Tibial artery (tissue), 4 donors: ENCODE data around the gene MKRN2OS.

Source experiments
- DNase-seq, 2 donors: peaks; one replicate each; pipeline ENCODE4 v3.0.0-alpha.2; 2019
- H3K27ac ChIP-seq, 2 donors: fragments of 200-600 bp; sonication (generic) in 1 of 2; 1 replicate in 1 of 2; 2 replicates in 1 of 2; pipeline ENCODE4 v1.5.1; 2018 to 2019; ENCODE audit warnings: mild to moderate bottlenecking in 1 of 2
- H3K27me3 ChIP-seq, 2 donors: fragments of 200-600 bp; sonication (generic) in 1 of 2; one replicate each; pipeline versions ENCODE4 v1.5.1 to v1.6.0; 2016 to 2019
- H3K36me3 ChIP-seq, 3 donors: fragments of 200-600 bp; sonication (generic) in 2 of 3; one replicate each; pipeline ENCODE4 v1.5.1; 2016 to 2019; ENCODE audit warnings: mild to moderate bottlenecking in 2 of 3
- H3K4me1 ChIP-seq, 4 donors: fragments of 200-600 bp; sonication (generic) in 2 of 4; 1 replicate in 3 of 4; 2 replicates in 1 of 4; pipeline ENCODE4 v1.5.1; 2016 to 2019
- H3K4me3 ChIP-seq, 2 donors: fragments of 200-600 bp; sonication (generic) in 1 of 2; 1 replicate in 1 of 2; 2 replicates in 1 of 2; pipeline ENCODE4 v1.5.1; 2018 to 2019; ENCODE audit warnings: mild to moderate bottlenecking in 2 of 2
- H3K9me3 ChIP-seq, 3 donors: fragments of 200-600 bp; sonication (generic) in 1 of 3; one replicate each; pipeline ENCODE4 v1.5.1; 2016 to 2019
- CTCF ChIP-seq, 2 experiments: fragments of 200-600 bp in 1 of 2; fragments of 450-650 bp in 1 of 2; IDR thresholded peaks; one replicate each; pipeline ENCODE4 v1.5.1; 2017 to 2019; ENCODE audit warnings: antibody characterized with exemption in 2 of 2, mild to moderate bottlenecking in 1 of 2, moderate library complexity in 1 of 2
- intact Hi-C: fragments of 100-400 bp; cut with DNase I; formaldehyde crosslinking; loops from one replicate; pipeline ENCODE4 v1.15.0; 2023; ENCODE audit warnings: low total_unique reads

Gene MKRN2OS

GRCh38 chr3:12588039-12589009 is 43.0 kb upstream of the MKRN2OS start:
- H3K9me3 ChIP-seq, result no peaks in the 10 kb centered on the region
- peaks cover 0 to 5% (median 0%) of the 10 kb centered on the region in 4 donors for H3K4me1 ChIP-seq
- intact Hi-C loops, result no loop called here
- H3K4me3 ChIP-seq, result no peak overlapping the region
- TF ChIP-seq CTCF (IDR thresholded peaks at IDR 0.05), result no peak
- no peak overlapping the region for H3K27ac ChIP-seq
- DNase-seq, result no peak
- H3K27me3 ChIP-seq, result no peaks in the 10 kb centered on the region
- H3K36me3 ChIP-seq, result peaks cover 85 to 99% (median 93%) of the 10 kb centered on the region in 3 donors

- intact Hi-C loops, result no loop called here
- no peak overlapping the region for H3K27ac ChIP-seq
- H3K4me3 ChIP-seq, result no peak overlapping the region
- H3K9me3 ChIP-seq, result no peaks in the 10 kb centered on the region
- TF ChIP-seq CTCF (IDR thresholded peaks at IDR 0.05), result no peak
- no peaks in the 10 kb centered on the region for H3K27me3 ChIP-seq
- H3K36me3 ChIP-seq, result peaks cover 92 to 100% (median 96%) of the 10 kb centered on the region in 3 donors
- peaks cover 0 to 5% (median 0%) of the 10 kb centered on the region in 4 donors for H3K4me1 ChIP-seq
- DNase-seq, result no peak
These were observed 41.1 kb upstream of the MKRN2OS start for GRCh38 chr3:12586403-12586802.

GRCh38 chr3:12585970-12586369 is 40.7 kb upstream of the MKRN2OS start:
- H3K9me3 ChIP-seq, result no peaks in the 10 kb centered on the region
- H3K27me3 ChIP-seq, result no peaks in the 10 kb centered on the region
- H3K36me3 ChIP-seq, result peaks cover 88 to 100% (median 96%) of the 10 kb centered on the region in 3 donors
- intact Hi-C loops, result no loop called here
- DNase-seq, result no peak
- no peak overlapping the region for H3K27ac ChIP-seq
- H3K4me1 ChIP-seq, result peaks cover 0 to 5% (median 0%) of the 10 kb centered on the region in 4 donors
- H3K4me3 ChIP-seq, result no peak overlapping the region
- TF ChIP-seq CTCF (IDR thresholded peaks at IDR 0.05), result no peak

GRCh38 chr3:12585181-12585580 is 39.9 kb upstream of the MKRN2OS start:
- Histone ChIP-seq H3K4me1 (peaks cover 0 to 5% (median 0%) of the 10 kb centered on the region in 4 donors), H3K4me3 (no peak overlapping the region), H3K27me3 (no peaks in the 10 kb centered on the region), H3K9me3 (no peaks in the 10 kb centered on the region), H3K27ac (no peak overlapping the region), H3K36me3 (peaks cover 82 to 100% (median 95%) of the 10 kb centered on the region in 3 donors)
- intact Hi-C loops, result no loop called here
- DNase-seq, result no peak
- TF ChIP-seq CTCF (IDR thresholded peaks at IDR 0.05), result no peak

- intact Hi-C loops, result no loop called here
- Histone ChIP-seq H3K9me3 (no peaks in the 10 kb centered on the region), H3K4me1 (peaks cover 0 to 5% (median 0%) of the 10 kb centered on the region in 4 donors), H3K27me3 (no peaks in the 10 kb centered on the region), H3K27ac (no peak overlapping the region), H3K36me3 (peaks cover 72 to 100% (median 95%) of the 10 kb centered on the region in 3 donors), H3K4me3 (no peak overlapping the region)
- DNase-seq, result no peak
- TF ChIP-seq CTCF (IDR thresholded peaks at IDR 0.05), result no peak
These were observed 38.8 kb upstream of the MKRN2OS start for GRCh38 chr3:12584083-12584482.
